Frontal cortex (tissue), 4 donors: ENCODE data around the gene MYO16. TPM values are rescaled to one million over a fixed set of nuclear protein-coding genes. Genes with fewer than 3 reads are reported as not detected.

ENCODE experiments used
- DNase-seq, 2 donors: peaks; one replicate each; pipeline ENCODE4 v3.0.0; 2012; ENCODE audit warnings: low spot score in 2 of 2
- FAIRE-seq: peaks from 2 replicates; lab custom pipeline; 2012; peaks lifted over from hg19 to GRCh38; lab: Jason Lieb, UNC
- total RNA-seq: library from RNA; depleted of rRNA; stranded (reverse); fragments of >200 nt; gene quantifications from one replicate; pipeline ENCODE4 v1.2.3, GENCODE V29; 2014
- donor health status: control.
- donor health status: control.
- donor health status: control.

Gene MYO16
- total RNA-seq, 1 donor from 2014 or later, result 95.0 TPM

DNA sequence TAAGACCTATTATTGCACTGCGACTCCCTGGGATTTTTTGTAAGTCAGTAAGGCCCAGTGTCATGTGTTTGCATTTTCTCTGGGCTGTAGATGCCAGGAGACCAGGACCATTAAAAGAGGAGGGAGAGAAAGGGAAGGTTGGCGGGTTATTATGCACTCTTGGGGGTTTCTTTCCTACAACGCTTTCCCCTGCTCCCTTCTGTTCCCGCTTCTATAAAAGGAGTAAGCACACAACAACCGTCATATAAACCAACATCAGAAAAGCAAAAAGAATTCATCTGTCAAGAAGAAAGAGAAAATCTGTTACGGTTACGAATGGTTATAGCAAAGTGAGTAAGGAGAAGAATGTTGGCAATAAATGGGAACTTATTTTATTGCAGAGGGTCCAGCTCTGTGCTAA, 615.2 kb downstream of the MYO16 start:
- FAIRE-seq (no peak), DNase-seq (no peak)

DNA sequence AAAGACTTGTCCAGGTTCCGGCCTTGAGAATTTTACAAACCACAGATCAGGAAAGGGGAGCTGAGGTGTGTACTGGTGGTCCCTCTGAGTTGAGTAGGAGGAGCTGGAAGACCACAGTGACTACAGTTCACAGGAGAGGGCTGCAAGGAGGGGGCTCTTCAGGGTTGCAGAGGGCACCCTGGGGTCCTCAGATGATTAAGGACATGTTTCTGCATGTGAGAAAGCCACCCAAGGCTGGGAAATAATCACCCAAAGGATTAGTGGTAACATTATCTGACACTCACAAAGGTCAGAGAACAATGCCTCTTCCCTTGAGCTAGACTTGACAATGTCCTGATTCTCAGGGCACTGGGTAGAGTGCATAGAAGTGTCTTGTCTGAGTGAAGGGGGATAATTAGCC, 616.6 kb downstream of the MYO16 start:
- DNase-seq, result no peak
- no peak for FAIRE-seq

DNA sequence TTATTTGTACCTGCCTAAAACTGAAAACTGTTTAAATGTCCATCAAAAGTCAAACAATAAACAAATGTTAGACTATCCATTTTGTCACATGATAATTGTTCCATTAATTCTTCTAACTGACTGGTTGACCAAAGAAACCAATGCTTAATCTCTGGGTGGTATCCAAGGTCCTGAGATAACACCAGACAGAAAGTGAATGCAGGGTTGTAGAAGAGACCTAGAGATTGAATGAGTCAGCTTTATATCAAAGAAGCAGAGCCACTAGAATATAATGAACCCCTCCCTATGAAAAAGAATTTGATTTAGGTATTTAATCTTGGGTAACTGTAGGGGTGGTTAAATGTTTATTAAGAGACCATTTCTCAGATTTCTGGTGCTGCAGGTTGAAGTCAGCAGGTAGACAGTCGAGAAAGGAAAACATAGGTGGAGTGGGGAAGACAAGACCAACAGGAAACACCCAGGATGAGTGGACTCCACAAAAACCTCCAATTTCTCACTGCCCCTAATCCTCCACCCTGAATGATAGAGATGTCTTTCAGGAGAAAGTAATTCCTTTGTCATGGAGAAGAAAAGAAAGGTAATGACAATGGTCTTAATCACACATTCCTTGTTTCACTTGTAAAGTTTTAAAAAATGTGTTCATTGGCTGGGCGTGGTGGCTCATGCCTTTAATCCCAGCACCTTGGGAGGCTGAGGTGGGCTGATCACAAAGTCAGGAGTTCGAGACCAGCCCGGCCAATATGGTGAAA, 620.5 kb downstream of the MYO16 start:
- FAIRE-seq (no peak), DNase-seq (no peak)

DNA sequence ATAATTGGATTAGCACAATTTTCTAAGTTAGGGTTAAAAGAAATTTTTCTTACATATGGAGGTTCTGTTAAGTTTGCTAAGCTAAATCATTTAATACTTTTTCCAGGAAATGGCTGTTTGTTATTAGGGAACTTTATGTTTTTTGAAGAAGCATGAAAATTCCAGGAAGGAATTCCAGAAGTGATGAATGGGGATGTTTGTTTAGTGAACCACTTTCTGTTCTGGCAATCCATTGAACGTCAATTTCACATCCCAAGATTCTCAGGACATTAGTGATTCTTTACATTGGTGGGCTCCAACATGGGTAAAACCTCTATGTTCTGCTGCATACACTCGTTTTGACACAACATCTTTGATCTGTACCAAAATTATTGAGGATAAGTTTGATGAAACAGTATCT, 622.5 kb downstream of the MYO16 start:
- FAIRE-seq, result no peak
- DNase-seq, result no peak

DNA sequence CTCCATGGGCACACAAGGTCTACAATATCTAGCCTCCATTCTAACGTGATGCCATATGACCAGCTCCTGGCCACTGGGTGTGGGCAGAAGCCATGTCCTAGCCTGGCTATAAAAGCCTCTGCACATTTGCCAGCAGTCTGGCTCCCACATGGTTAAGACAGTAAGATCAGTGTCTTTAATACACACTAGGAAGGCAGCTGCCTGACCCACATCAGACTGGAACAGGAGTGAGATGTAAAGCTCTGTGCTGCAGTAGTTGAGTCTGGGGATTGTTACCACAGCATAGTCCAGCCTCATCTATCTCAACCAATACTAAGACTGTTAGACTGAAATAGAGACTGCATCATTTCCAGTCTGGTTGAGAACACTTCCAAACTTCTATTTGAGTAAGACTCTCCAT, 623.9 kb downstream of the MYO16 start:
- DNase-seq, result no peak

DNA sequence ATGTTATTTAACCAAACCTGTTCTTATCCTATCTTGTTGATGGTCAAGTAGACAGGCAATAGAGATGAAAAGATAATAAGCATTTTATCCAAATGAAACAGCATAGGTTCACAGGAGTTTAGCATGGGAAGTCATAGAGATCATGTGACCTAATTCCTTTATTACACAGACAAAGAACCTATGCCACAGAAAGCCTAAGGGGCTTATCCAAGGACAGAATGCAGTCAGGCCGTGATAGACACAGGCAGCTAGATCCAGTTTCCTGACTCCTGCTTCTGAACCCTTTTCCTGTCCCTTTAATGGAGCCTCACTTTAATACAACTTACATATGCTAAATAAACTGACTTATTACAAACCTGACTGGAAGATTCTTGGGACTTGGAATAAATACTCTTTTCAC, 624.9 kb downstream of the MYO16 start:
- FAIRE-seq (no peak), DNase-seq (no peak)

More for the DNA sequence above, 623.9 kb downstream of the MYO16 start:
- no peak for FAIRE-seq

DNA sequence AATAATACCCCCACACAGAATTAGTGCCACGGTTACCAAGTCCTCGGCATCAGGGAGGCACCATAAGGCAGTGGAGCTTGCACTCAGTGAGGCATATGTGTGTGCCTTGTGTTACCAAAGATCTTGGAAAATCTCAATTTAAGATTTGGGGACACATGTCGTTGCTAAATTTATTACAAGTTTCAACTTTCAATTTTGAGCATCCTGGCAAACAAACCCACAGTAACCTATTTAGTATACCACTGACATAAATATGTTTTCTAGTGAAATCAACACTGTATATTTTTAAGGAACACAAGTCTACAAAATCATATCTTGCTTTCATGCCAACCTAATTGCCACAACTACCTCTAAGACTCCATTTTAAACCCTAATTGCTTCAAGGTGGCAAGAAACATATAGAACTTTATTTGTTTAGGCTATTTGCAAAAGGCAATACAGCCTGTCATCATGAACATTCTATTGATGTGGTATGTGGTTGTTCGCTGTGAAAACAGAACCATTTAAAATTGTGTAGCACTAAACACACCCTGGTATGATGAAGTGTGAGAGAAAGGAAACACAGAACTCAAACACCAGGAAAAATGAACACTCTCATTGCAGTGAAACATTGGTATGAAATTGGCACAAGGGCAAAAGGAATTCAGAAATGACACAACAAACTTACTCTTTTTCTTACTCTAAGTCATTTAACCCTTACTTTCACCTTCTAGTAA, 625.9 kb downstream of the MYO16 start:
- FAIRE-seq, result no peak
- DNase-seq, result no peak

DNA sequence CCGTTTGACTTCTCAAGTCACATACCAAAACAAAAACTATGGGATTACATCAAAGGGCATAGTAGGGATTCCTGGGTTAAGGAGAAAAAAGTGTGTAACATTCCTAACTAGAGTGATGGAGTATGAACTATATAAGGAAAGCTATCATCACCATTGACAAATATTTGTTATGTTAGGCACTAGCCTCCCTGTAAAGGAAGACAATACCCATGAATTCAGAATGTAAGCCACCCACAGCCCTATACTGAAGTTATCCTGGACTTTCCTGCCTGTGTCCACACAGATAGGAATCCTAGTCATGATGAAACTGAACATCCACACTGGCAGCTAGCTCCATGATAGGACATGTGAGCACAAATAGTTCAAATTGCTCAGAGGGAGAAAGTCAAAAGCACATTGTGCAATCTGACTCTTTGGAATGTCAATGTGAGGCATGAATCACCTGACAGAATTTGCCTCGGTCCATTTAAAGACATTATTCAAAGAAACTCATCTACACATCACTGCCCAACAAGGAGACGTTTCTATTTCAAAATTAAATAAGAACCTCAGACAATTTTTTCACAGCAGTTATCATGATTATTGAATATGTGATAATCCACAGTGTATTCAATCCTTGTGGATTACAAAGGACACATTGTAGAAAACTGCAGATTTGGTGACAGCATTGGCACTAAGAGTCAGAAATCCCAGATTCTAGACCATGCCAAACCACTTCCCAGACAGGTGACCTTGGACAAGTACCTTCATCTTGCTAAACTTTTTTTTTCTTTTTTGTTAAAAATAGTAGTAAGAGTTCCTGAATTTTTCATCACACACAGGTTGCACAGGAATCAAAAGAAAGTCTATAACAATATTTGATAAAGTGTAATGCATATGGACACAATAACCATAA, 627.7 kb downstream of the MYO16 start:
- FAIRE-seq, result no peak
- DNase-seq, result no peak
